Fibroblast of lung (primary cell): ENCODE results near the gene RALA. TPM values are rescaled to one million over a fixed set of nuclear protein-coding genes. Genes with fewer than 3 reads are reported as not detected.

ENCODE experiments used
- DNase-seq, 2 donors: peaks; one replicate each; pipeline versions ENCODE4 v3.0.0 to v3.0.0-alpha.2; 2010; ENCODE audit warnings: low read depth in 2 of 2
- H2AFZ ChIP-seq: 2 replicates; pipeline ENCODE4 v1.5.1; 2012; ENCODE audit warnings: low read length, control low read depth, inconsistent platforms
- H3K27ac ChIP-seq: 2 replicates; pipeline ENCODE4 v1.5.1; 2011; ENCODE audit warnings: low read length, control low read depth; ENCODE audit not compliant: insufficient read depth
- H3K27me3 ChIP-seq: 2 replicates; pipeline ENCODE4 v1.5.1; 2011; ENCODE audit warnings: mild to moderate bottlenecking, low read length; ENCODE audit not compliant: control insufficient read depth, insufficient read depth
- H3K36me3 ChIP-seq: 2 replicates; pipeline ENCODE4 v1.5.1; 2011; ENCODE audit warnings: low read length; ENCODE audit not compliant: control insufficient read depth, insufficient read depth
- H3K4me1 ChIP-seq: 2 replicates; pipeline ENCODE4 v1.5.1; 2011; ENCODE audit warnings: low read length; ENCODE audit not compliant: control insufficient read depth, insufficient read depth; ENCODE audit errors: extremely low read depth
- H3K4me2 ChIP-seq: 2 replicates; pipeline ENCODE4 v1.5.1; 2011; ENCODE audit warnings: low read length, control low read depth; ENCODE audit not compliant: insufficient read depth; ENCODE audit errors: extremely low read depth
- H3K4me3 ChIP-seq, 4 experiments: fragments of 200-600 bp in 1 of 4; sonication (generic) in 1 of 4; replicated peaks in 1 of 4; 2 replicates each; pipeline ENCODE4 v1.5.1; 2011 to 2016; ENCODE audit warnings: low read length in 4 of 4, low read depth in 3 of 4, mild to moderate bottlenecking in 3 of 4, control low read depth in 2 of 4, inconsistent platforms in 1 of 4, mixed read lengths in 1 of 4; ENCODE audit not compliant: insufficient read depth in 1 of 4; ENCODE audit errors: control extremely low read depth in 1 of 4
- H3K79me2 ChIP-seq: 2 replicates; pipeline ENCODE4 v1.5.1; 2012; ENCODE audit warnings: mild to moderate bottlenecking, low read length, inconsistent platforms; ENCODE audit not compliant: control insufficient read depth, insufficient read depth
- H3K9ac ChIP-seq: 2 replicates; pipeline ENCODE4 v1.5.1; 2011; ENCODE audit warnings: mild to moderate bottlenecking, low read length, control low read depth; ENCODE audit not compliant: insufficient read depth
- H3K9me3 ChIP-seq: 2 replicates; pipeline ENCODE4 v1.5.1; 2012; ENCODE audit warnings: low read depth, low read length; ENCODE audit not compliant: control insufficient read depth, insufficient read depth
- H4K20me1 ChIP-seq: 2 replicates; pipeline ENCODE4 v1.5.1; 2011; ENCODE audit warnings: low read length; ENCODE audit not compliant: control insufficient read depth, insufficient read depth; ENCODE audit errors: extremely low read depth
- CTCF ChIP-seq, 2 donors: IDR thresholded peaks in 1 of 2; conservative IDR thresholded peaks in 1 of 2; 1 replicate in 1 of 2; 2 replicates in 1 of 2; pipeline ENCODE4 v1.5.1; 2011 to 2012; ENCODE audit warnings: low read length in 2 of 2, control low read depth in 1 of 2, inconsistent platforms in 1 of 2, low read depth in 1 of 2, mild to moderate bottlenecking in 1 of 2
- EZH2 ChIP-seq: IDR thresholded peaks from 2 replicates; pipeline ENCODE4 v1.5.1; 2012; ENCODE audit warnings: low read length, control low read depth, mild to moderate bottlenecking; ENCODE audit errors: missing control alignments
- polyA plus RNA-seq, 2 donors: library from polyadenylated mRNA; depleted of rRNA in 1 of 2; stranded (reverse) in 1 of 2; unstranded in 1 of 2; fragments of >200 nt; gene quantifications; 2 replicates each; pipeline ENCODE4 v1.2.1, GENCODE V29; 2011 to 2012; ENCODE audit warnings: missing spikeins in 1 of 2
- total RNA-seq: library from RNA; depleted of rRNA; stranded (reverse); fragments of >200 nt; gene quantifications from 2 replicates; pipeline ENCODE4 v1.2.1, GENCODE V29; 2014

Gene RALA
- total and polyA plus RNA-seq, 2 donors (not counting 1 experiment from before 2014, with no cell fraction given): 46.1 to 50.9 TPM

DNA sequence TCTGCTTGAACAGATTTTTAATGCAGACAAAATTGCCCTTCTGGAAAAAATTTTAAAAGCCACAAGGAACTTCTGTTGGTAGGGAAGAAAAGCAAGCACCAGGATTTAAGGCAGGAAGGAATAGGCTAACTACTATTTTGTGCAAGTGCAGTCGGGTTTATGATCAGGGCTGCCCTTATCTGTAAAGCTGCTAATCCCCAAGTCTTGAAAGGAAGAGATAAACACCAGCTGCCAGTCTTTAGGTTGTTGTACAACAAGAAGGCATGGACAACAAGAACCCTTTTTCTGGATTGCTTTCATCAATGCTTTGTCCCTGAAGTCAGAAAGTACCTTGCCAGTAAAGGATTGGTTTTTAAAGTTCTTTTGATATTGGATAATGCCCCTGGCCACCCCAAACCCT is 40.7 kb downstream of the RALA start:
- Histone ChIP-seq H4K20me1 (no peaks in the 10 kb centered on the region), H3K9ac (no peak overlapping the region), H3K79me2 (peaks cover 35% of the 10 kb centered on the region), H3K27me3 (no peaks in the 10 kb centered on the region), H3K36me3 (no peaks in the 10 kb centered on the region), H3K27ac (no peak overlapping the region), H3K4me3 (no peak overlapping the region), H3K4me2 (no peak overlapping the region), H3K9me3 (no peaks in the 10 kb centered on the region), H3K4me1 (no peaks in the 10 kb centered on the region), H2AFZ (no peak overlapping the region)
- TF ChIP-seq CTCF (conservative IDR thresholded peaks at IDR 0.05 in 1 of 2, IDR thresholded peaks at IDR 0.05 in 1 of 2; ENCODE audit: low read depth in 1 of 2, low read length in 2 of 2) (no peak), EZH2 (no peak)
- no peak for DNase-seq

- H3K27ac ChIP-seq: no peak overlapping the region
- H3K79me2 ChIP-seq: peaks cover 35% of the 10 kb centered on the region
- no peak overlapping the region for H3K9ac ChIP-seq
- H3K27me3 ChIP-seq: no peaks in the 10 kb centered on the region
- H3K9me3 ChIP-seq: no peaks in the 10 kb centered on the region
- H4K20me1 ChIP-seq: no peaks in the 10 kb centered on the region
- no peaks in the 10 kb centered on the region for H3K4me1 ChIP-seq
- TF ChIP-seq EZH2 (no peak), CTCF (conservative IDR thresholded peaks at IDR 0.05 in 1 of 2, IDR thresholded peaks at IDR 0.05 in 1 of 2; ENCODE audit: low read depth in 1 of 2, low read length in 2 of 2) (no peak)
- no peak overlapping the region for H3K4me2 ChIP-seq
- H2AFZ ChIP-seq: no peak overlapping the region
- no peak for DNase-seq
- no peak overlapping the region for H3K4me3 ChIP-seq
- H3K36me3 ChIP-seq: no peaks in the 10 kb centered on the region
Observed at GRCh38 chr7:39664585-39664984, 41.2 kb downstream of the RALA start.

- no peak for DNase-seq
- TF ChIP-seq EZH2 (no peak), CTCF (conservative IDR thresholded peaks at IDR 0.05 in 1 of 2, IDR thresholded peaks at IDR 0.05 in 1 of 2; ENCODE audit: low read depth in 1 of 2, low read length in 2 of 2) (no peak)
- no peak overlapping the region for H3K4me3 ChIP-seq
- no peak overlapping the region for H2AFZ ChIP-seq
- no peaks in the 10 kb centered on the region for H3K9me3 ChIP-seq
- H3K36me3 ChIP-seq: no peaks in the 10 kb centered on the region
- H3K4me2 ChIP-seq: no peak overlapping the region
- no peaks in the 10 kb centered on the region for H3K4me1 ChIP-seq
- no peak overlapping the region for H3K27ac ChIP-seq
- peaks cover 26% of the 10 kb centered on the region for H3K79me2 ChIP-seq
- H3K9ac ChIP-seq: no peak overlapping the region
- no peaks in the 10 kb centered on the region for H4K20me1 ChIP-seq
- H3K27me3 ChIP-seq: no peaks in the 10 kb centered on the region
Observed at GRCh38 chr7:39666562-39666961, 43.2 kb downstream of the RALA start.
